ENCODE results near the gene SHH. TPM values are rescaled to one million over a fixed set of nuclear protein-coding genes. Genes with fewer than 3 reads are reported as not detected.

The SHH gene
- total RNA-seq, 1 experiment from 2014 or later = 0.26 TPM

DNA sequence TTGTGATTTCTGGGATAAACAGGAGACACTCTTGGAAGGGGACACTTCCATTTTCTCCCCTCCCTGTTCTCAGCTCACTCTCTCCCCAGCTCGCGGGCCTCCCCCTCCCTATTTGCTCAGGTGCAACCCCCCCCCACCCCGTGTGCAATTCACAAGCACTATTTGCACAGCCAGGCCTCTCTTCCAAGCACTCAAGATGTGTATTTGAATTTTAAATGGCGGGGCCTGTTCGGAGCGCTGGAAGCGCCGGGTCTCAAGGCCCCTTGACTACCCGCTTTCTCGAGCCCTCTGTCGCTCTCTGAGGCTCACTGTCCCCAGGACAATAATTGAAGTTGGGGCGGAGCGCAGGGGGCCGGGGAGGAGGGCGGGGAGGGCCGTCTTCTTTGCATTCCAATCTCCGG is 7.8 kb downstream of the SHH start (continued):
- TF ChIP-seq, protein P1, sequence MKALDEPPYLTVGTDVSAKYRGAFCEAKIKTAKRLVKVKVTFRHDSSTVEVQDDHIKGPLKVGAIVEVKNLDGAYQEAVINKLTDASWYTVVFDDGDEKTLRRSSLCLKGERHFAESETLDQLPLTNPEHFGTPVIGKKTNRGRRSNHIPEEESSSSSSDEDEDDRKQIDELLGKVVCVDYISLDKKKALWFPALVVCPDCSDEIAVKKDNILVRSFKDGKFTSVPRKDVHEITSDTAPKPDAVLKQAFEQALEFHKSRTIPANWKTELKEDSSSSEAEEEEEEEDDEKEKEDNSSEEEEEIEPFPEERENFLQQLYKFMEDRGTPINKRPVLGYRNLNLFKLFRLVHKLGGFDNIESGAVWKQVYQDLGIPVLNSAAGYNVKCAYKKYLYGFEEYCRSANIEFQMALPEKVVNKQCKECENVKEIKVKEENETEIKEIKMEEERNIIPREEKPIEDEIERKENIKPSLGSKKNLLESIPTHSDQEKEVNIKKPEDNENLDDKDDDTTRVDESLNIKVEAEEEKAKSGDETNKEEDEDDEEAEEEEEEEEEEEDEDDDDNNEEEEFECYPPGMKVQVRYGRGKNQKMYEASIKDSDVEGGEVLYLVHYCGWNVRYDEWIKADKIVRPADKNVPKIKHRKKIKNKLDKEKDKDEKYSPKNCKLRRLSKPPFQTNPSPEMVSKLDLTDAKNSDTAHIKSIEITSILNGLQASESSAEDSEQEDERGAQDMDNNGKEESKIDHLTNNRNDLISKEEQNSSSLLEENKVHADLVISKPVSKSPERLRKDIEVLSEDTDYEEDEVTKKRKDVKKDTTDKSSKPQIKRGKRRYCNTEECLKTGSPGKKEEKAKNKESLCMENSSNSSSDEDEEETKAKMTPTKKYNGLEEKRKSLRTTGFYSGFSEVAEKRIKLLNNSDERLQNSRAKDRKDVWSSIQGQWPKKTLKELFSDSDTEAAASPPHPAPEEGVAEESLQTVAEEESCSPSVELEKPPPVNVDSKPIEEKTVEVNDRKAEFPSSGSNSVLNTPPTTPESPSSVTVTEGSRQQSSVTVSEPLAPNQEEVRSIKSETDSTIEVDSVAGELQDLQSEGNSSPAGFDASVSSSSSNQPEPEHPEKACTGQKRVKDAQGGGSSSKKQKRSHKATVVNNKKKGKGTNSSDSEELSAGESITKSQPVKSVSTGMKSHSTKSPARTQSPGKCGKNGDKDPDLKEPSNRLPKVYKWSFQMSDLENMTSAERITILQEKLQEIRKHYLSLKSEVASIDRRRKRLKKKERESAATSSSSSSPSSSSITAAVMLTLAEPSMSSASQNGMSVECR (CRISPR knock-in tag; IDR thresholded peaks at IDR 0.05; ENCODE audit: borderline replicate concordance) = no peak
- TF ChIP-seq ZNF263 (CRISPR knock-in tag; IDR thresholded peaks at IDR 0.05; ENCODE audit: low read depth) (no peak), FOXJ3 (CRISPR knock-in tag; IDR thresholded peaks at IDR 0.05; ENCODE audit: borderline replicate concordance) (no peak)
- TF ChIP-seq, protein P2, sequence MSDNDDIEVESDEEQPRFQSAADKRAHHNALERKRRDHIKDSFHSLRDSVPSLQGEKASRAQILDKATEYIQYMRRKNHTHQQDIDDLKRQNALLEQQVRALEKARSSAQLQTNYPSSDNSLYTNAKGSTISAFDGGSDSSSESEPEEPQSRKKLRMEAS (CRISPR knock-in tag; IDR thresholded peaks at IDR 0.05) = no peak
- TF ChIP-seq, protein P3, sequence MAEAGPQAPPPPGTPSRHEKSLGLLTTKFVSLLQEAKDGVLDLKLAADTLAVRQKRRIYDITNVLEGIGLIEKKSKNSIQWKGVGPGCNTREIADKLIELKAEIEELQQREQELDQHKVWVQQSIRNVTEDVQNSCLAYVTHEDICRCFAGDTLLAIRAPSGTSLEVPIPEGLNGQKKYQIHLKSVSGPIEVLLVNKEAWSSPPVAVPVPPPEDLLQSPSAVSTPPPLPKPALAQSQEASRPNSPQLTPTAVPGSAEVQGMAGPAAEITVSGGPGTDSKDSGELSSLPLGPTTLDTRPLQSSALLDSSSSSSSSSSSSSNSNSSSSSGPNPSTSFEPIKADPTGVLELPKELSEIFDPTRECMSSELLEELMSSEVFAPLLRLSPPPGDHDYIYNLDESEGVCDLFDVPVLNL (CRISPR knock-in tag; IDR thresholded peaks at IDR 0.05; ENCODE audit: borderline replicate concordance, low read depth) = no peak
- TF ChIP-seq, protein P4, sequence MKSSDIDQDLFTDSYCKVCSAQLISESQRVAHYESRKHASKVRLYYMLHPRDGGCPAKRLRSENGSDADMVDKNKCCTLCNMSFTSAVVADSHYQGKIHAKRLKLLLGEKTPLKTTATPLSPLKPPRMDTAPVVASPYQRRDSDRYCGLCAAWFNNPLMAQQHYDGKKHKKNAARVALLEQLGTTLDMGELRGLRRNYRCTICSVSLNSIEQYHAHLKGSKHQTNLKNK (CRISPR knock-in tag; IDR thresholded peaks at IDR 0.05) = no peak
- TF ChIP-seq, protein P5, sequence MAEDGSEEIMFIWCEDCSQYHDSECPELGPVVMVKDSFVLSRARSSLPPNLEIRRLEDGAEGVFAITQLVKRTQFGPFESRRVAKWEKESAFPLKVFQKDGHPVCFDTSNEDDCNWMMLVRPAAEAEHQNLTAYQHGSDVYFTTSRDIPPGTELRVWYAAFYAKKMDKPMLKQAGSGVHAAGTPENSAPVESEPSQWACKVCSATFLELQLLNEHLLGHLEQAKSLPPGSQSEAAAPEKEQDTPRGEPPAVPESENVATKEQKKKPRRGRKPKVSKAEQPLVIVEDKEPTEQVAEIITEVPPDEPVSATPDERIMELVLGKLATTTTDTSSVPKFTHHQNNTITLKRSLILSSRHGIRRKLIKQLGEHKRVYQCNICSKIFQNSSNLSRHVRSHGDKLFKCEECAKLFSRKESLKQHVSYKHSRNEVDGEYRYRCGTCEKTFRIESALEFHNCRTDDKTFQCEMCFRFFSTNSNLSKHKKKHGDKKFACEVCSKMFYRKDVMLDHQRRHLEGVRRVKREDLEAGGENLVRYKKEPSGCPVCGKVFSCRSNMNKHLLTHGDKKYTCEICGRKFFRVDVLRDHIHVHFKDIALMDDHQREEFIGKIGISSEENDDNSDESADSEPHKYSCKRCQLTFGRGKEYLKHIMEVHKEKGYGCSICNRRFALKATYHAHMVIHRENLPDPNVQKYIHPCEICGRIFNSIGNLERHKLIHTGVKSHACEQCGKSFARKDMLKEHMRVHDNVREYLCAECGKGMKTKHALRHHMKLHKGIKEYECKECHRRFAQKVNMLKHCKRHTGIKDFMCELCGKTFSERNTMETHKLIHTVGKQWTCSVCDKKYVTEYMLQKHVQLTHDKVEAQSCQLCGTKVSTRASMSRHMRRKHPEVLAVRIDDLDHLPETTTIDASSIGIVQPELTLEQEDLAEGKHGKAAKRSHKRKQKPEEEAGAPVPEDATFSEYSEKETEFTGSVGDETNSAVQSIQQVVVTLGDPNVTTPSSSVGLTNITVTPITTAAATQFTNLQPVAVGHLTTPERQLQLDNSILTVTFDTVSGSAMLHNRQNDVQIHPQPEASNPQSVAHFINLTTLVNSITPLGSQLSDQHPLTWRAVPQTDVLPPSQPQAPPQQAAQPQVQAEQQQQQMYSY (CRISPR knock-in tag; IDR thresholded peaks at IDR 0.05) = no peak

DNA sequence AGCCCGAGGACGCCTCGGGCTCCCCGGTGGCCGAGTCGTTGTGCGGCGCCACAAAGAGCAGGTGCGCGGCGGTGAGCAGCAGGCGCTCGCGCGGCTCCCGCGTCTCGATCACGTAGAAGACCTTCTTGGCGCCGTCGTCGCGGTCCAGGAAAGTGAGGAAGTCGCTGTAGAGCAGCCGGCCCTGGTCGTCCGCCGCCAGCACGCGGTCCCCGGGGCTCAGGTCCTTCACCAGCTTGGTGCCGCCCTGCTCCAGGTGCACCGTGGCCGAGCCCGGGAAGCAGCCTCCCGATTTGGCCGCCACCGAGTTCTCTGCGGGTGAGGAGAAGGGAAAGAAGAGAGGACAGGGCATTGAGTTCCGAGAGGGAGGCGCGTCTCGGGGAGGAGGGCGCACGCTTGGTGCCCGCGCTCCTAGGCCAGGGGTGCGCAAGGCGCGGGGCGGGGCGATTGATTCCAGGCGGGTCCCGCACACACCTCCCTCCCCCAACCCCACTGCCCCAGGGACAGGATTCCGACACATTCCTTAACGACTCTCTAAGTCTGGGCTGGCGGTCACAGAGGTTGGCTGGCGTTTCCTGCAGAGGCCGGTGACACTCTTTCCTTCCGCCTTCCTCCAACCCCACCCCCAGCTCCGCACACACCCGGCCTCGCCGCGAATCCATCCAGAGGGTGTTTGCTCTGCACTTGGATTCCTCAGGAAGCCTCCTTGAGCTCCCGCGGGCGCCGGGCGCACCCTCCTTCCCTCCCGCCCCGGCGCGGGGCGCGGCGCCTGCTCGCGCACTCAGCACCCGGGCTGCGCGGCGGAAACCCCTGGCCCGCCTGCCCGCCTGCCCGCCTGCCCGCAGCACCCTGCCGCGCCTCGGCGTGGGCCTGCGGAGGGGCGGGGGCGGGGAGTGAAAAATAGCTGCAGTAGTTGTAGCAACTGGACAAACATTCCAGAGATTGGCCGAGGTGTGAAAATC is 8.6 kb downstream of the SHH start:
- ChIA-PET POLR2A (interaction anchor here (1.1 kb wide), 1 partner anchor 8 kb away, joined by 3 read pairs; the partner anchor contains the start of gene SHH), CTCF (interaction anchor here (1.4 to 2.2 kb wide), 2 partner anchors 10 to 205 kb away, joined by 4 to 14 read pairs; no protein-coding TSS in a partner anchor)
- no peaks in the 10 kb centered on the region for H3K9me3 Mint-ChIP-seq
- DNase-seq (ENCODE audit: low spot score) = peak; percentile 62
- no peaks in the 10 kb centered on the region for H3K36me3 Mint-ChIP-seq
- peaks cover 96% of the 10 kb centered on the region for H3K27me3 Mint-ChIP-seq (ENCODE audit: low read depth)
- H3K4me3 Mint-ChIP-seq = peak overlapping the region; percentile 78
- H3K4me1 Mint-ChIP-seq = peaks cover 24% of the 10 kb centered on the region
- ATAC-seq = peak; percentile 21
- H3K27ac Mint-ChIP-seq = no peak overlapping the region
- no peak for TF ChIP-seq JAZF1 (CRISPR knock-in tag; IDR thresholded peaks at IDR 0.05)
- no peak for TF ChIP-seq MYBL2 (CRISPR knock-in tag; IDR thresholded peaks at IDR 0.05)
- no peak; the same call in 1 of the 2 replicates for TF ChIP-seq ZBTB21 (CRISPR knock-in tag; IDR thresholded peaks at IDR 0.05; ENCODE audit: borderline replicate concordance)
- TF ChIP-seq, protein P1 (CRISPR knock-in tag; IDR thresholded peaks at IDR 0.05; ENCODE audit: borderline replicate concordance) = peak; percentile 59; the same call in 1 of the 2 replicates
- TF ChIP-seq, protein P6, sequence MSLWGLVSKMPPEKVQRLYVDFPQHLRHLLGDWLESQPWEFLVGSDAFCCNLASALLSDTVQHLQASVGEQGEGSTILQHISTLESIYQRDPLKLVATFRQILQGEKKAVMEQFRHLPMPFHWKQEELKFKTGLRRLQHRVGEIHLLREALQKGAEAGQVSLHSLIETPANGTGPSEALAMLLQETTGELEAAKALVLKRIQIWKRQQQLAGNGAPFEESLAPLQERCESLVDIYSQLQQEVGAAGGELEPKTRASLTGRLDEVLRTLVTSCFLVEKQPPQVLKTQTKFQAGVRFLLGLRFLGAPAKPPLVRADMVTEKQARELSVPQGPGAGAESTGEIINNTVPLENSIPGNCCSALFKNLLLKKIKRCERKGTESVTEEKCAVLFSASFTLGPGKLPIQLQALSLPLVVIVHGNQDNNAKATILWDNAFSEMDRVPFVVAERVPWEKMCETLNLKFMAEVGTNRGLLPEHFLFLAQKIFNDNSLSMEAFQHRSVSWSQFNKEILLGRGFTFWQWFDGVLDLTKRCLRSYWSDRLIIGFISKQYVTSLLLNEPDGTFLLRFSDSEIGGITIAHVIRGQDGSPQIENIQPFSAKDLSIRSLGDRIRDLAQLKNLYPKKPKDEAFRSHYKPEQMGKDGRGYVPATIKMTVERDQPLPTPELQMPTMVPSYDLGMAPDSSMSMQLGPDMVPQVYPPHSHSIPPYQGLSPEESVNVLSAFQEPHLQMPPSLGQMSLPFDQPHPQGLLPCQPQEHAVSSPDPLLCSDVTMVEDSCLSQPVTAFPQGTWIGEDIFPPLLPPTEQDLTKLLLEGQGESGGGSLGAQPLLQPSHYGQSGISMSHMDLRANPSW (CRISPR knock-in tag; conservative IDR thresholded peaks at IDR 0.05; ENCODE audit: low read depth) = no peak
- no peak for TF ChIP-seq SMAD4 (CRISPR knock-in tag; IDR thresholded peaks at IDR 0.05)
- TF ChIP-seq TEAD4 (CRISPR knock-in tag; IDR thresholded peaks at IDR 0.05) = no peak
- no peak for TF ChIP-seq EMX1 (CRISPR knock-in tag; IDR thresholded peaks at IDR 0.05)
- no peak for TF ChIP-seq GRHL2 (CRISPR knock-in tag; IDR thresholded peaks at IDR 0.05; ENCODE audit: insufficient replicate concordance, severe bottlenecking)
- TF ChIP-seq GABPB1 (CRISPR knock-in tag; IDR thresholded peaks at IDR 0.05) = no peak

Data from WTC11 (cell line).